UCSD-AML1 (cell line): ENCODE data around the gene MRPS9.
A peak's percentile ranks its signal among the peaks of the same experiment; 100 is the strongest.

Source experiments
- DNase-seq: peaks from one replicate; lab custom pipeline; 2025; ENCODE audit not compliant: unreplicated experiment; lab: John Stamatoyannopoulos, UW

The MRPS9 gene

GRCh38 chr2:105037572-105038382, at the start of gene MRPS9:
TSS of gene MRPS9 (plus strand) at chr2:105038069. CDS start at chr2:105038093, 24 bp downstream.
- peak; percentile 99 for DNase-seq

- DNase-seq, result no peak
Observed at GRCh38 chr2:105005181-105005951, 32.5 kb upstream of the MRPS9 start.

GRCh38 chr2:105007367-105007766, 30.5 kb upstream of the MRPS9 start:
- no peak for DNase-seq

- no peak for DNase-seq
Observed at GRCh38 chr2:105032476-105032875, 5.4 kb upstream of the MRPS9 start.

- no peak for DNase-seq
Observed at GRCh38 chr2:105034170-105034569, 3.7 kb upstream of the MRPS9 start.

GRCh38 chr2:105038383-105039061, 653 bp downstream of the MRPS9 start:
- DNase-seq, result no peak

- no peak for DNase-seq
Observed at GRCh38 chr2:105039559-105039958, 1.7 kb downstream of the MRPS9 start.

- DNase-seq, result no peak
Observed at GRCh38 chr2:105042189-105042588, 4.3 kb downstream of the MRPS9 start.

- DNase-seq, result no peak
Observed at GRCh38 chr2:105052773-105053172, 14.9 kb downstream of the MRPS9 start.

- DNase-seq, result no peak
Observed at GRCh38 chr2:105055613-105056012, 17.7 kb downstream of the MRPS9 start.

- no peak for DNase-seq
Observed at GRCh38 chr2:105056245-105056644, 18.4 kb downstream of the MRPS9 start.

- no peak for DNase-seq
Observed at GRCh38 chr2:105057005-105057404, 19.1 kb downstream of the MRPS9 start.

- DNase-seq, result no peak
Observed at GRCh38 chr2:105061560-105061959, 23.7 kb downstream of the MRPS9 start.

GRCh38 chr2:105062158-105062557, 24.3 kb downstream of the MRPS9 start:
- DNase-seq, result no peak

GRCh38 chr2:105068387-105068786, 30.5 kb downstream of the MRPS9 start:
- DNase-seq, result no peak

- no peak for DNase-seq
Observed at GRCh38 chr2:105068875-105069274, 31.0 kb downstream of the MRPS9 start.

- DNase-seq, result no peak
Observed at GRCh38 chr2:105070010-105070865, 32.4 kb downstream of the MRPS9 start.

- no peak for DNase-seq
Observed at GRCh38 chr2:105071379-105071778, 33.5 kb downstream of the MRPS9 start.

- no peak for DNase-seq
Observed at GRCh38 chr2:105072039-105072438, 34.2 kb downstream of the MRPS9 start.

- no peak for DNase-seq
Observed at GRCh38 chr2:105073591-105073990, 35.7 kb downstream of the MRPS9 start.

GRCh38 chr2:105076121-105076520, 38.3 kb downstream of the MRPS9 start:
- no peak for DNase-seq
